SK-N-SH treated with all-trans-retinoic acid at 6 μM for 48 hours (cell line): Measurements from ENCODE around the gene PEMT.

Experiments used
- ATAC-seq: fragments of 200-7000 bp; cut with Tn5 transposase; 3 replicates; pipeline ENCODE4 v1.9.1; 2020; ENCODE audit warnings: mild to moderate bottlenecking, moderate library complexity
- ARNTL ChIP-seq: fragments of 450-650 bp; formaldehyde crosslinking; IDR thresholded peaks from 2 replicates; pipeline ENCODE4 v1.5.0; 2020; ENCODE audit warnings: low read depth, mild to moderate bottlenecking, moderate library complexity, borderline replicate concordance
- BACH2 ChIP-seq: fragments of 250-450 bp; sonication (Bioruptor Pico); IDR thresholded peaks from 2 replicates; pipeline ENCODE4 v1.9.0; 2021; ENCODE audit warnings: mild to moderate bottlenecking, borderline replicate concordance
- CSDC2 ChIP-seq: fragments of 250-450 bp; sonication (Bioruptor Pico); IDR thresholded peaks from 2 replicates; pipeline ENCODE4 v1.5.0; 2020; ENCODE audit warnings: mild to moderate bottlenecking, moderate library complexity
- CSRNP3 ChIP-seq: fragments of 250-450 bp; sonication (Bioruptor Pico); IDR thresholded peaks from 2 replicates; pipeline ENCODE4 v1.5.1; 2021; ENCODE audit warnings: mild to moderate bottlenecking, moderate library complexity
- GLIS3 ChIP-seq: fragments of 250-450 bp; sonication (Bioruptor Pico); IDR thresholded peaks from 2 replicates; pipeline ENCODE4 v1.5.0; 2020; ENCODE audit warnings: mild to moderate bottlenecking, moderate library complexity
- OSR1 ChIP-seq: fragments of 250-450 bp; sonication (Bioruptor Pico); IDR thresholded peaks from 2 replicates; pipeline ENCODE4 v1.8.0; 2022; ENCODE audit warnings: moderate library complexity, mild to moderate bottlenecking, inconsistent platforms
- PATZ1 ChIP-seq: fragments of 250-450 bp; sonication (Bioruptor Pico); IDR thresholded peaks from 2 replicates; pipeline ENCODE4 v1.8.0; 2020; ENCODE audit warnings: mild to moderate bottlenecking, moderate library complexity, borderline replicate concordance
- POU6F1 ChIP-seq: fragments of 250-450 bp; sonication (Bioruptor Pico); IDR thresholded peaks from 2 replicates; pipeline ENCODE4 v1.8.0; 2021; ENCODE audit warnings: low read depth, mild to moderate bottlenecking, moderate library complexity, borderline replicate concordance
- RARB ChIP-seq: fragments of 250-450 bp; sonication (Bioruptor Pico); IDR thresholded peaks from 2 replicates; pipeline ENCODE4 v1.8.0; 2021; ENCODE audit warnings: mild to moderate bottlenecking, moderate library complexity
- SNAI2 ChIP-seq: fragments of 250-450 bp; sonication (Bioruptor Pico); IDR thresholded peaks from 2 replicates; pipeline ENCODE4 v1.5.0; 2020; ENCODE audit warnings: mild to moderate bottlenecking, moderate library complexity
- TCF4 ChIP-seq: fragments of 250-450 bp; sonication (Bioruptor Pico); IDR thresholded peaks from 2 replicates; pipeline ENCODE4 v1.8.0; 2021; ENCODE audit warnings: mild to moderate bottlenecking, moderate library complexity, borderline replicate concordance
- TOX ChIP-seq: fragments of 250-450 bp; sonication (Bioruptor Pico); IDR thresholded peaks from 2 replicates; pipeline ENCODE4 v1.8.0; 2021; ENCODE audit warnings: mild to moderate bottlenecking, moderate library complexity, borderline replicate concordance
- TSHZ2 ChIP-seq: fragments of 250-450 bp; sonication (Bioruptor Pico); IDR thresholded peaks from 2 replicates; pipeline ENCODE4 v1.5.0; 2020; ENCODE audit warnings: mild to moderate bottlenecking, moderate library complexity
- ZFP3 ChIP-seq: fragments of 250-450 bp; sonication (Bioruptor Pico); IDR thresholded peaks from 2 replicates; pipeline ENCODE4 v1.5.0; 2020; ENCODE audit warnings: mild to moderate bottlenecking, moderate library complexity
- ZFP30 ChIP-seq: fragments of 450-650 bp; formaldehyde crosslinking; IDR thresholded peaks from 2 replicates; pipeline ENCODE4 v1.5.0; 2022; ENCODE audit warnings: mild to moderate bottlenecking, moderate library complexity
- ZNF565 ChIP-seq: fragments of 450-650 bp; formaldehyde crosslinking; conservative IDR thresholded peaks from 2 replicates; pipeline ENCODE4 v1.5.0; 2020; ENCODE audit warnings: low read depth, mild to moderate bottlenecking, moderate library complexity
- ZNF70 ChIP-seq: fragments of 450-650 bp; formaldehyde crosslinking; IDR thresholded peaks from 2 replicates; pipeline ENCODE4 v1.5.0; 2020; ENCODE audit warnings: mild to moderate bottlenecking, moderate library complexity
- ZNF8 ChIP-seq: fragments of 450-650 bp; formaldehyde crosslinking; IDR thresholded peaks from 2 replicates; pipeline ENCODE4 v1.5.0; 2020; ENCODE audit warnings: mild to moderate bottlenecking, moderate library complexity

PEMT gene

GRCh38 chr17:17555906-17556305 lies 35.6 kb downstream of the PEMT start:
- ATAC-seq, result no peak
- no peak for TF ChIP-seq CSRNP3 (CRISPR knock-in tag)
- no peak for TF ChIP-seq ZNF565
- no peak for TF ChIP-seq PATZ1 (CRISPR knock-in tag)
- no peak for TF ChIP-seq POU6F1

GRCh38 chr17:17555151-17555550 lies 36.4 kb downstream of the PEMT start:
- TF ChIP-seq ZNF565, result no peak
- TF ChIP-seq ARNTL (CRISPR knock-in tag), result no peak
- no peak for TF ChIP-seq SNAI2 (CRISPR knock-in tag)
- no peak for TF ChIP-seq ZFP3 (CRISPR knock-in tag)
- TF ChIP-seq ZFP30 (CRISPR knock-in tag), result no peak
- no peak for TF ChIP-seq ZNF70 (CRISPR knock-in tag)
- TF ChIP-seq GLIS3 (CRISPR knock-in tag), result no peak
- no peak for TF ChIP-seq BACH2
- no peak for TF ChIP-seq RARB (CRISPR knock-in tag)
- no peak for TF ChIP-seq TOX (CRISPR knock-in tag)
- no peak for TF ChIP-seq TCF4 (CRISPR knock-in tag)
- TF ChIP-seq POU6F1, result no peak
- no peak for TF ChIP-seq CSRNP3 (CRISPR knock-in tag)
- TF ChIP-seq TSHZ2 (CRISPR knock-in tag), result no peak
- TF ChIP-seq OSR1, result no peak
- no peak for ATAC-seq

- TF ChIP-seq OSR1 (no peak), TCF4 (CRISPR knock-in tag) (no peak), CSDC2 (CRISPR knock-in tag) (no peak), POU6F1 (no peak), ZNF565 (no peak), PATZ1 (CRISPR knock-in tag) (no peak), BACH2 (no peak), TSHZ2 (CRISPR knock-in tag) (no peak), ZNF8 (CRISPR knock-in tag) (no peak)
- ATAC-seq, result no peak
Measured at GRCh38 chr17:17554266-17554665, 37.2 kb downstream of the PEMT start.
